ENCODE measurements around the gene INPP5F. TPM values are rescaled to one million over a fixed set of nuclear protein-coding genes. Genes with fewer than 3 reads are reported as not detected.

Gene INPP5F
- total and polyA plus RNA-seq, 2 donors (not counting 1 experiment from before 2014, with no cell fraction given) = 11.2 to 37.5 TPM

- ATAC-seq (ENCODE audit: low read depth) (no peak), DNase-seq (no peak)
- no peak overlapping the region for H3K4me2 ChIP-seq (replicated peaks; ENCODE audit: low read depth, low read length, poor library complexity, severe bottlenecking)
- peaks cover 49% of the 10 kb centered on the region for H3K4me1 Mint-ChIP-seq
- peaks cover 97% of the 10 kb centered on the region for H3K79me2 ChIP-seq (ENCODE audit: control insufficient read depth, insufficient read depth, low read length)
- no peaks in the 10 kb centered on the region for H3K9me3 ChIP-seq (ENCODE audit: control extremely low read depth in 1 of 3, control insufficient read depth in 2 of 3, insufficient read depth in 1 of 3, low read length in 2 of 3)
- no peaks in the 10 kb centered on the region for H3K27me3 Mint-ChIP-seq
- intact Hi-C loops (cut with micrococcal nuclease) = no loop called here
- ChIA-PET CTCF (interaction anchor here (0.6 to 3.4 kb wide), 6 partner anchors 12 to 164 kb away, joined by 3 to 29 read pairs (median 4); partner anchors contain the start of gene INPP5F), POLR2A (no interaction called here)
- no peaks in the 10 kb centered on the region for H3K9me3 Mint-ChIP-seq (ENCODE audit: insufficient read depth)
- H3K9ac ChIP-seq (ENCODE audit: low read length) = no peak overlapping the region
- TF ChIP-seq EZH2 (IDR thresholded peaks at IDR 0.05; ENCODE audit: borderline replicate concordance, insufficient read depth, low read depth, low read length, poor library complexity, severe bottlenecking) (no peak), CTCF (IDR thresholded peaks at IDR 0.05) (no peak)
- peaks cover 11% of the 10 kb centered on the region for H4K20me1 ChIP-seq (ENCODE audit: control insufficient read depth, insufficient read depth, low read length, poor library complexity, severe bottlenecking)
- H3K27ac Mint-ChIP-seq = no peak overlapping the region
- H3K36me3 ChIP-seq (replicated peaks in 1 of 2; ENCODE audit: control extremely low read depth in 1 of 2, control insufficient read depth in 1 of 2, extremely low read depth in 1 of 2, insufficient read depth in 2 of 2, low read length in 1 of 2) = no peaks in the 10 kb centered on the region
- H3K4me1 ChIP-seq (ENCODE audit: control insufficient read depth in 2 of 2, insufficient read depth in 2 of 2, low read length in 2 of 2) = peaks cover 20 to 32% of the 10 kb centered on the region in 2 donors
- WGBS (ENCODE audit: insufficient coverage) = no CpG with 5 or more reads among the region's 1 CpG
- H3K4me3 Mint-ChIP-seq = no peak overlapping the region
- H3K4me3 ChIP-seq (ENCODE audit: control extremely low read depth in 1 of 5, extremely low read depth in 1 of 5, insufficient read depth in 1 of 5, low read depth in 2 of 5, low read length in 4 of 5) = no peak overlapping the region
- H2AFZ ChIP-seq (ENCODE audit: insufficient read depth, low read depth, low read length, poor library complexity, severe bottlenecking) = no peak overlapping the region
- H3K27me3 ChIP-seq (replicated peaks in 1 of 4; ENCODE audit: control extremely low read depth in 1 of 4, control insufficient read depth in 3 of 4, insufficient read depth in 4 of 4, low read length in 3 of 4) = no peaks in the 10 kb centered on the region
- H3K27ac ChIP-seq (ENCODE audit: low read length in 2 of 2) = no peak overlapping the region
Observed at GRCh38 chr10:119737823-119738222, 12.0 kb downstream of the INPP5F start.

- DNase-seq = no peak
- H3K36me3 ChIP-seq (replicated peaks in 1 of 2; ENCODE audit: control extremely low read depth in 1 of 2, control insufficient read depth in 1 of 2, extremely low read depth in 1 of 2, insufficient read depth in 2 of 2, low read length in 1 of 2) = no peaks in the 10 kb centered on the region
- no peaks in the 10 kb centered on the region for H3K9me3 ChIP-seq (ENCODE audit: control extremely low read depth in 1 of 3, control insufficient read depth in 2 of 3, insufficient read depth in 1 of 3, low read length in 2 of 3)
- H3K4me2 ChIP-seq (replicated peaks; ENCODE audit: low read depth, low read length, poor library complexity, severe bottlenecking) = no peak overlapping the region
- peaks cover 4% of the 10 kb centered on the region for H4K20me1 ChIP-seq (ENCODE audit: control insufficient read depth, insufficient read depth, low read length, poor library complexity, severe bottlenecking)
- TF ChIP-seq EZH2 (IDR thresholded peaks at IDR 0.05; ENCODE audit: borderline replicate concordance, insufficient read depth, low read depth, low read length, poor library complexity, severe bottlenecking) (no peak), CTCF (IDR thresholded peaks at IDR 0.05) (no peak)
- intact Hi-C loops (cut with micrococcal nuclease) = no loop called here
- no peak overlapping the region for H3K27ac Mint-ChIP-seq
- H2AFZ ChIP-seq (ENCODE audit: insufficient read depth, low read depth, low read length, poor library complexity, severe bottlenecking) = no peak overlapping the region
- H3K9ac ChIP-seq (ENCODE audit: low read length) = no peak overlapping the region
- WGBS (ENCODE audit: insufficient coverage) = no CpG with 5 or more reads among the region's 1 CpG
- H3K4me3 ChIP-seq (ENCODE audit: control extremely low read depth in 1 of 5, extremely low read depth in 1 of 5, insufficient read depth in 1 of 5, low read depth in 2 of 5, low read length in 4 of 5) = no peak overlapping the region
- peaks cover 18 to 29% of the 10 kb centered on the region in 2 donors for H3K4me1 ChIP-seq (ENCODE audit: control insufficient read depth in 2 of 2, insufficient read depth in 2 of 2, low read length in 2 of 2)
- H3K9me3 Mint-ChIP-seq (ENCODE audit: insufficient read depth) = no peaks in the 10 kb centered on the region
- H3K27me3 Mint-ChIP-seq = no peaks in the 10 kb centered on the region
- H3K4me1 Mint-ChIP-seq = peaks cover 47% of the 10 kb centered on the region
- H3K27ac ChIP-seq (ENCODE audit: low read length in 2 of 2) = no peak overlapping the region
- ATAC-seq (ENCODE audit: low read depth) = no peak
- POLR2A ChIA-PET = no interaction called here
- no peak overlapping the region for H3K4me3 Mint-ChIP-seq
- CTCF ChIA-PET = interaction anchor here (0.7 to 3.4 kb wide), 3 partner anchors 9 to 52 kb away, joined by 3 to 29 read pairs (median 15); no protein-coding TSS in a partner anchor
- peaks cover 97% of the 10 kb centered on the region for H3K79me2 ChIP-seq (ENCODE audit: control insufficient read depth, insufficient read depth, low read length)
- H3K27me3 ChIP-seq (replicated peaks in 1 of 4; ENCODE audit: control extremely low read depth in 1 of 4, control insufficient read depth in 3 of 4, insufficient read depth in 4 of 4, low read length in 3 of 4) = no peaks in the 10 kb centered on the region
Observed at GRCh38 chr10:119738962-119739361, 13.1 kb downstream of the INPP5F start.

All from B cell (primary cell).